ENCODE results near the gene ROS1.

GRCh38 chr6:117409420-117409819, 16.3 kb downstream of the ROS1 start:
- TF ChIP-seq, protein P1, sequence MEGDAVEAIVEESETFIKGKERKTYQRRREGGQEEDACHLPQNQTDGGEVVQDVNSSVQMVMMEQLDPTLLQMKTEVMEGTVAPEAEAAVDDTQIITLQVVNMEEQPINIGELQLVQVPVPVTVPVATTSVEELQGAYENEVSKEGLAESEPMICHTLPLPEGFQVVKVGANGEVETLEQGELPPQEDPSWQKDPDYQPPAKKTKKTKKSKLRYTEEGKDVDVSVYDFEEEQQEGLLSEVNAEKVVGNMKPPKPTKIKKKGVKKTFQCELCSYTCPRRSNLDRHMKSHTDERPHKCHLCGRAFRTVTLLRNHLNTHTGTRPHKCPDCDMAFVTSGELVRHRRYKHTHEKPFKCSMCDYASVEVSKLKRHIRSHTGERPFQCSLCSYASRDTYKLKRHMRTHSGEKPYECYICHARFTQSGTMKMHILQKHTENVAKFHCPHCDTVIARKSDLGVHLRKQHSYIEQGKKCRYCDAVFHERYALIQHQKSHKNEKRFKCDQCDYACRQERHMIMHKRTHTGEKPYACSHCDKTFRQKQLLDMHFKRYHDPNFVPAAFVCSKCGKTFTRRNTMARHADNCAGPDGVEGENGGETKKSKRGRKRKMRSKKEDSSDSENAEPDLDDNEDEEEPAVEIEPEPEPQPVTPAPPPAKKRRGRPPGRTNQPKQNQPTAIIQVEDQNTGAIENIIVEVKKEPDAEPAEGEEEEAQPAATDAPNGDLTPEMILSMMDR (conservative IDR thresholded peaks at IDR 0.05 in 1 of 2, IDR thresholded peaks at IDR 0.05 in 1 of 2; ENCODE audit: low read depth in 1 of 2, low read length in 2 of 2): no peak
- TF ChIP-seq EZH2 (IDR thresholded peaks at IDR 0.05; ENCODE audit: low read length, missing control alignments): no peak
